ENCODE results near the gene ZNF154. TPM values are rescaled to one million over a fixed set of nuclear protein-coding genes. Genes with fewer than 3 reads are reported as not detected.

Gene ZNF154
- total RNA-seq, 2 donors from 2014 or later, result 15.9 to 21.2 TPM

DNA sequence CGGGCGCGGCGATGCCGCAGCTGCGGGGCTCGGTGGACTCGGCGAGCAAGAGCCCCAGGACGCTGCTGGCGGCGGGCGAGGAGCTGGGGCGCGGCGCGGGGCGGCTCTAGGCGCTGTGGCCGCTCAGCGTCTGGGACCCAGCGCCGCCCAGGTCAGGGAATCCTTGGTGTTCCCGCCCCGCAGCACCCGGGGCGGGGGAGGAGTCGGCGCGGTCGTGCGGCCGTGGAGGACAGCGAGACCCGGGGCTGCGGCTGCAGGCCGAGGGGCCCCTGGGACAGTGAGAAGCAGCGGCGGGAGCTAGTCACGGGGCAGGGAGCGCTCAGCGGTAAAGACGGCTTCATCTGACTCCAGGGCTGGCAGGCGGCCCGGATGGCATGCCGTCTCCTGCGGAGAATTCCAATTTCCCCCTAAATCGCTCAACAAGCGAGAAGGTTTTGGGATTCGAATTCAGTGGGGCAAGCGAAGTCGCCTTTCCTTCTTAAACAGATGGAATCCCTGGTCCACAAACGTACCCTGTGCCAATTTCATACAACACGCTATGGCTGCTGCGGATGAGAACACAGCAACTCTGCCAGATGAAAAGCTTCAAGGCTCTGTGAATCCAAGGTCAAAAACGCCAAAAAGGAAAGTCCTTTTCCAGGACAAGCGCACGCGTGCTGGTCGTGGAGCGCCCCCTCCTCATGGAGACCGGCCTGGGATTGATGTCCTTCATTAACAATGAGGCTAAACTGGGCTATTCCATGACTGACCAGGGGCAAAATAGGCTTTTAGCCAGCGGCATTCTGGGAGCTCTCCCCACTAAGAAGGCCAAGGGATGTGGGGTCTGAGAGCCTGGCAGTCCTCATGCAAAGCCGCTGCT is 44.5 kb downstream of the ZNF154 start:
- Mint-ChIP-seq H3K27ac (no peak overlapping the region), H3K4me1 (no peaks in the 10 kb centered on the region), H3K9me3 (no peaks in the 10 kb centered on the region), H3K4me3 (peak overlapping the region; percentile 63), H3K36me3 (ENCODE audit: low read depth) (no peaks in the 10 kb centered on the region), H3K27me3 (ENCODE audit: insufficient read depth) (peaks cover 31% of the 10 kb centered on the region)
- no peaks in the 10 kb centered on the region for H3K36me3 ChIP-seq (ENCODE audit: control insufficient read depth, insufficient read depth, low read length)
- no peaks in the 10 kb centered on the region for H3K4me1 ChIP-seq (ENCODE audit: control insufficient read depth, insufficient read depth, low read length)
- H3K4me3 ChIP-seq (ENCODE audit: low read length), result peak overlapping the region; percentile 81
- TF ChIP-seq, protein P1, sequence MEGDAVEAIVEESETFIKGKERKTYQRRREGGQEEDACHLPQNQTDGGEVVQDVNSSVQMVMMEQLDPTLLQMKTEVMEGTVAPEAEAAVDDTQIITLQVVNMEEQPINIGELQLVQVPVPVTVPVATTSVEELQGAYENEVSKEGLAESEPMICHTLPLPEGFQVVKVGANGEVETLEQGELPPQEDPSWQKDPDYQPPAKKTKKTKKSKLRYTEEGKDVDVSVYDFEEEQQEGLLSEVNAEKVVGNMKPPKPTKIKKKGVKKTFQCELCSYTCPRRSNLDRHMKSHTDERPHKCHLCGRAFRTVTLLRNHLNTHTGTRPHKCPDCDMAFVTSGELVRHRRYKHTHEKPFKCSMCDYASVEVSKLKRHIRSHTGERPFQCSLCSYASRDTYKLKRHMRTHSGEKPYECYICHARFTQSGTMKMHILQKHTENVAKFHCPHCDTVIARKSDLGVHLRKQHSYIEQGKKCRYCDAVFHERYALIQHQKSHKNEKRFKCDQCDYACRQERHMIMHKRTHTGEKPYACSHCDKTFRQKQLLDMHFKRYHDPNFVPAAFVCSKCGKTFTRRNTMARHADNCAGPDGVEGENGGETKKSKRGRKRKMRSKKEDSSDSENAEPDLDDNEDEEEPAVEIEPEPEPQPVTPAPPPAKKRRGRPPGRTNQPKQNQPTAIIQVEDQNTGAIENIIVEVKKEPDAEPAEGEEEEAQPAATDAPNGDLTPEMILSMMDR (conservative IDR thresholded peaks at IDR 0.05), result no peak
- peak; percentile 84 for DNase-seq
- H3K27ac ChIP-seq (ENCODE audit: low read depth, low read length), result peak overlapping the region; percentile 47
- H3K27me3 ChIP-seq (ENCODE audit: control insufficient read depth, insufficient read depth, low read length, poor library complexity, severe bottlenecking), result peaks cover 41% of the 10 kb centered on the region
- 4 to 10% methylated on average over 23 to 64 of the region's 64 CpGs for WGBS, 2 experiments (ENCODE audit: insufficient coverage in 1 of 2, insufficient read length in 1 of 2)
- H3K9ac ChIP-seq (ENCODE audit: extremely low read depth, low read length, poor library complexity, severe bottlenecking), result peak overlapping the region; percentile 15
- H3K9me3 ChIP-seq (ENCODE audit: control insufficient read depth, low read length), result no peaks in the 10 kb centered on the region

DNA sequence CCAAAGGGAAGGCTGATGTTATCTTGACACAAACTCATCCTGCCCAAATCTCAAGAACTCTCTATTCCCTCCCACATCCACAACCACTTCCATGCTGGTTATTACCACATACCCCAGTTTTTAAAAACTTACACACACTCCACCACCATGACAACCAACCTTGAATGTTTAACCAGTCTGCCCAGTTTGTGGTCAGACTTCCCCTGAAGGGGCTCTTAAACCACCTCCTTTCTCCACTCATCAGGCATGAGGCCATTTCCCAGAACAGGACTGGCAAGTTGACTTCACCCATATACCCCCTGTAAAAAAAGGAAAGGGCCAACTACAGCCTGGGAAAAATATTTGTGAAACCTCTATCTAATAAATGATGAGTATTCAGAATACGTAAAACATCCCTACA is 52.7 kb downstream of the ZNF154 start:
- H3K27me3 ChIP-seq (ENCODE audit: control insufficient read depth, insufficient read depth, low read length, poor library complexity, severe bottlenecking), result peaks cover 60% of the 10 kb centered on the region
- no peak for DNase-seq
- TF ChIP-seq, protein P1 (conservative IDR thresholded peaks at IDR 0.05), result no peak
- no peaks in the 10 kb centered on the region for H3K36me3 ChIP-seq (ENCODE audit: control insufficient read depth, insufficient read depth, low read length)
- Mint-ChIP-seq H3K4me3 (no peak overlapping the region), H3K9me3 (peaks cover 7% of the 10 kb centered on the region), H3K36me3 (ENCODE audit: low read depth) (no peaks in the 10 kb centered on the region), H3K27ac (no peak overlapping the region), H3K4me1 (peaks cover 3% of the 10 kb centered on the region), H3K27me3 (ENCODE audit: insufficient read depth) (peaks cover 65% of the 10 kb centered on the region)
- H3K4me1 ChIP-seq (ENCODE audit: control insufficient read depth, insufficient read depth, low read length), result no peaks in the 10 kb centered on the region
- H3K27ac ChIP-seq (ENCODE audit: low read depth, low read length), result no peak overlapping the region
- peaks cover 7% of the 10 kb centered on the region for H3K9me3 ChIP-seq (ENCODE audit: control insufficient read depth, low read length)
- H3K4me3 ChIP-seq (ENCODE audit: low read length), result no peak overlapping the region
- no peak overlapping the region for H3K9ac ChIP-seq (ENCODE audit: extremely low read depth, low read length, poor library complexity, severe bottlenecking)
- WGBS, 2 experiments (ENCODE audit: insufficient coverage in 1 of 2, insufficient read length in 1 of 2), result 80% methylated on average over 1 of the region's 1 CpG; no CpG with 5 or more reads in 1 of the 2 experiments

DNA sequence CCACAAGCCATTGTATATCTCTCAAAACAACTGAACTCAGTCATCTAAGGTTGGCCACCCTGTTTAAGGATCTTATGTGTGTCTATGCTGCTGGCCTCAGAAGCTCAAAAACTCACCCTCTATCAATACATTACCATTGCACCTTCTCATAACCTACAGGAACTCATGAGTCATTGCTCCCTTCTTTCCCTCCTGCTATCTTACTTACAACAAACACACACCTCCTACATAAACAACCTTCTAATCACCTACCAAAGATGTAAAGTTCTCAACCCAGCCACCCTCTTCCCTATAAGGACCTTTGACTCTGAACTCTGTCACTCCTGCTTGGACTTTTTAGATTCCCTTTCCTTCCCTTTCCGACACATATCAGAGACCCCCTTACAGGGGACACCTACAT is 53.6 kb downstream of the ZNF154 start:
- no peak overlapping the region for H3K4me3 ChIP-seq (ENCODE audit: low read length)
- Mint-ChIP-seq H3K27me3 (ENCODE audit: insufficient read depth) (peaks cover 58% of the 10 kb centered on the region), H3K27ac (no peak overlapping the region), H3K9me3 (peaks cover 7% of the 10 kb centered on the region), H3K4me1 (peaks cover 5% of the 10 kb centered on the region), H3K4me3 (no peak overlapping the region), H3K36me3 (ENCODE audit: low read depth) (no peaks in the 10 kb centered on the region)
- H3K36me3 ChIP-seq (ENCODE audit: control insufficient read depth, insufficient read depth, low read length), result no peaks in the 10 kb centered on the region
- H3K27me3 ChIP-seq (ENCODE audit: control insufficient read depth, insufficient read depth, low read length, poor library complexity, severe bottlenecking), result peaks cover 51% of the 10 kb centered on the region
- H3K4me1 ChIP-seq (ENCODE audit: control insufficient read depth, insufficient read depth, low read length), result no peaks in the 10 kb centered on the region
- DNase-seq, result no peak
- TF ChIP-seq, protein P1 (conservative IDR thresholded peaks at IDR 0.05), result no peak
- H3K9me3 ChIP-seq (ENCODE audit: control insufficient read depth, low read length), result peaks cover 7% of the 10 kb centered on the region
- no peak overlapping the region for H3K27ac ChIP-seq (ENCODE audit: low read depth, low read length)
- H3K9ac ChIP-seq (ENCODE audit: extremely low read depth, low read length, poor library complexity, severe bottlenecking), result no peak overlapping the region
- 83 to 93% methylated on average over 1 of the region's 1 CpG for whole genome bisulfite sequencing, 2 experiments (ENCODE audit: insufficient coverage in 1 of 2, insufficient read length in 1 of 2)

All from endodermal cell (in vitro differentiated cells).